ENCODE measurements around the gene MANEAL.

DNA sequence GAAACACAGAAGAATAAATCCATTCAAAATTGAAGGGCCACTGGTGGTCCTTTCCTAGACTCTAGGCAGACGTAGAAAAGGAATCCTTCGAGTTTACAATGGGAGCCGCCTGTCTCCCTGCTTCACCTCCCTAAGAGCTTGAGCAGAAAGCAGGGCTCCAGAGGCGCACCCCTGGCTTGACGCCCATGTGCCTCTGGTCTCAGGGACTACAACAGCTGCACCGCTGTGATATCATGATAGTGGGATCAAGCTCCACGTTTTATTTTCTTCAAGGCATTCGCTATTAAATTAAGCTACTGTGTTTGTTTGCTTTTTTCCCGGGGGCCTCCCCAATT is 13.5 kb downstream of the MANEAL start:
- TF ChIP-seq OSR1 (CRISPR knock-in tag; IDR thresholded peaks at IDR 0.05): no peak
- no peak for TF ChIP-seq PPARA (CRISPR knock-in tag; IDR thresholded peaks at IDR 0.05; ENCODE audit: borderline replicate concordance)
- TF ChIP-seq ZNF565 (CRISPR knock-in tag; conservative IDR thresholded peaks at IDR 0.05; ENCODE audit: low read depth): no peak
- TF ChIP-seq, protein P1, sequence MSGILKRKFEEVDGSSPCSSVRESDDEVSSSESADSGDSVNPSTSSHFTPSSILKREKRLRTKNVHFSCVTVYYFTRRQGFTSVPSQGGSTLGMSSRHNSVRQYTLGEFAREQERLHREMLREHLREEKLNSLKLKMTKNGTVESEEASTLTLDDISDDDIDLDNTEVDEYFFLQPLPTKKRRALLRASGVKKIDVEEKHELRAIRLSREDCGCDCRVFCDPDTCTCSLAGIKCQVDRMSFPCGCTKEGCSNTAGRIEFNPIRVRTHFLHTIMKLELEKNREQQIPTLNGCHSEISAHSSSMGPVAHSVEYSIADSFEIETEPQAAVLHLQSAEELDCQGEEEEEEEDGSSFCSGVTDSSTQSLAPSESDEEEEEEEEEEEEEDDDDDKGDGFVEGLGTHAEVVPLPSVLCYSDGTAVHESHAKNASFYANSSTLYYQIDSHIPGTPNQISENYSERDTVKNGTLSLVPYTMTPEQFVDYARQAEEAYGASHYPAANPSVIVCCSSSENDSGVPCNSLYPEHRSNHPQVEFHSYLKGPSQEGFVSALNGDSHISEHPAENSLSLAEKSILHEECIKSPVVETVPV (CRISPR knock-in tag; IDR thresholded peaks at IDR 0.05): no peak
- TF ChIP-seq SNAI2 (CRISPR knock-in tag; IDR thresholded peaks at IDR 0.05): no peak
- no peak for TF ChIP-seq ZFP30 (CRISPR knock-in tag; IDR thresholded peaks at IDR 0.05)
- TF ChIP-seq ZFP3 (CRISPR knock-in tag; IDR thresholded peaks at IDR 0.05): no peak
- no peak for TF ChIP-seq CSDC2 (CRISPR knock-in tag; IDR thresholded peaks at IDR 0.05)
- TF ChIP-seq, protein P2, sequence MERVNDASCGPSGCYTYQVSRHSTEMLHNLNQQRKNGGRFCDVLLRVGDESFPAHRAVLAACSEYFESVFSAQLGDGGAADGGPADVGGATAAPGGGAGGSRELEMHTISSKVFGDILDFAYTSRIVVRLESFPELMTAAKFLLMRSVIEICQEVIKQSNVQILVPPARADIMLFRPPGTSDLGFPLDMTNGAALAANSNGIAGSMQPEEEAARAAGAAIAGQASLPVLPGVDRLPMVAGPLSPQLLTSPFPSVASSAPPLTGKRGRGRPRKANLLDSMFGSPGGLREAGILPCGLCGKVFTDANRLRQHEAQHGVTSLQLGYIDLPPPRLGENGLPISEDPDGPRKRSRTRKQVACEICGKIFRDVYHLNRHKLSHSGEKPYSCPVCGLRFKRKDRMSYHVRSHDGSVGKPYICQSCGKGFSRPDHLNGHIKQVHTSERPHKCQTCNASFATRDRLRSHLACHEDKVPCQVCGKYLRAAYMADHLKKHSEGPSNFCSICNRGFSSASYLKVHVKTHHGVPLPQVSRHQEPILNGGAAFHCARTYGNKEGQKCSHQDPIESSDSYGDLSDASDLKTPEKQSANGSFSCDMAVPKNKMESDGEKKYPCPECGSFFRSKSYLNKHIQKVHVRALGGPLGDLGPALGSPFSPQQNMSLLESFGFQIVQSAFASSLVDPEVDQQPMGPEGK (CRISPR knock-in tag; IDR thresholded peaks at IDR 0.05; ENCODE audit: borderline replicate concordance): no peak

All from SK-N-SH treated with all-trans-retinoic acid at 6 μM for 48 hours (cell line).